ENCODE data around the gene DIPK1A.

The DIPK1A gene

GRCh38 chr1:92949937-92950817, 11.1 kb downstream of the DIPK1A start:
- DNase-seq, result no peak

- no peak for DNase-seq
Measured at GRCh38 chr1:92948071-92948470, 13.2 kb downstream of the DIPK1A start.

GRCh38 chr1:92945748-92946270, 15.5 kb downstream of the DIPK1A start:
- no peak for DNase-seq

GRCh38 chr1:92944901-92945747, 16.1 kb downstream of the DIPK1A start:
- DNase-seq, result no peak

GRCh38 chr1:92943502-92943847, 17.8 kb downstream of the DIPK1A start:
- no peak for DNase-seq

- no peak for DNase-seq
Measured at GRCh38 chr1:92940541-92940940, 20.7 kb downstream of the DIPK1A start.

GRCh38 chr1:92937731-92938130, 23.5 kb downstream of the DIPK1A start:
- no peak for DNase-seq

- DNase-seq, result no peak
Measured at GRCh38 chr1:92936865-92937264, 24.4 kb downstream of the DIPK1A start.

GRCh38 chr1:92934395-92935378, 26.6 kb downstream of the DIPK1A start:
- DNase-seq, result peak; percentile 95

GRCh38 chr1:92933459-92933858, 27.8 kb downstream of the DIPK1A start:
- DNase-seq, result no peak

GRCh38 chr1:92931691-92932090, 29.6 kb downstream of the DIPK1A start:
- no peak for DNase-seq

- DNase-seq, result no peak
Measured at GRCh38 chr1:92929461-92929860, 31.8 kb downstream of the DIPK1A start.

- no peak for DNase-seq
Measured at GRCh38 chr1:92927870-92928269, 33.4 kb downstream of the DIPK1A start.

GRCh38 chr1:92926873-92927272, 34.4 kb downstream of the DIPK1A start:
- no peak for DNase-seq

GRCh38 chr1:92924501-92924900, 36.8 kb downstream of the DIPK1A start:
- no peak for DNase-seq

GRCh38 chr1:92923664-92924063, 37.6 kb downstream of the DIPK1A start:
- DNase-seq, result no peak

- DNase-seq, result no peak
Measured at GRCh38 chr1:92922356-92923035, 38.8 kb downstream of the DIPK1A start.

GRCh38 chr1:92921031-92922023, 39.9 kb downstream of the DIPK1A start:
- DNase-seq, result no peak

GRCh38 chr1:92916899-92917298, 44.4 kb downstream of the DIPK1A start:
- no peak for DNase-seq

GRCh38 chr1:92915547-92915946, 45.7 kb downstream of the DIPK1A start:
- DNase-seq, result no peak

Measured in NCI-H1694 (cell line).